K562 (cell line): ENCODE measurements around the gene SDHAF1.

Experiments used
- CTBP1 ChIP-seq: fragments of 450-650 bp; IDR thresholded peaks from 2 replicates; pipeline ENCODE4 v1.6.1; 2016; ENCODE audit warnings: borderline replicate concordance
- CTCF ChIP-seq, 3 experiments: IDR thresholded peaks in 2 of 3; conservative IDR thresholded peaks in 1 of 3; 2 replicates each; pipeline ENCODE4 v1.5.1; 2011 to 2012; ENCODE audit warnings: low read length in 3 of 3, mild to moderate bottlenecking in 3 of 3, control low read depth in 2 of 3, improper control_type of control experiment in 1 of 3, inconsistent platforms in 1 of 3, low read depth in 1 of 3, mixed read lengths in 1 of 3, moderate library complexity in 1 of 3; ENCODE audit not compliant: insufficient read depth in 2 of 3
- EZH2 ChIP-seq: IDR thresholded peaks from 2 replicates; pipeline ENCODE4 v1.6.1; 2012; ENCODE audit warnings: low read depth, mild to moderate bottlenecking, inconsistent platforms, low read length, borderline replicate concordance
- KAT7 ChIP-seq: sonication (generic); formaldehyde crosslinking; IDR thresholded peaks from 2 replicates; pipeline ENCODE4 v1.8.0; 2022; ENCODE audit warnings: missing genetic modification reagents, mild to moderate bottlenecking, borderline replicate concordance
- KDM2B ChIP-seq: fragments of 250-450 bp; sonication (Bioruptor Pico); IDR thresholded peaks from 2 replicates; pipeline ENCODE4 v1.8.0; 2021; ENCODE audit warnings: mild to moderate bottlenecking, moderate library complexity
- PHF8 ChIP-seq: fragments of 200-600 bp; sonication (generic); IDR thresholded peaks from 2 replicates; pipeline ENCODE4 v1.6.1; 2012; ENCODE audit warnings: mixed run types, mild to moderate bottlenecking, inconsistent platforms, low read length, moderate library complexity, borderline replicate concordance
- RFX5 ChIP-seq: IDR thresholded peaks from 2 replicates; pipeline ENCODE4 v1.6.1; 2011; ENCODE audit warnings: low read depth, mild to moderate bottlenecking, improper control_type of control experiment, low read length
- SIN3A ChIP-seq, 2 experiments: fragments of 150-350 bp in 1 of 2; IDR thresholded peaks; 2 replicates each; pipeline ENCODE4 v1.6.1; 2011 to 2016; ENCODE audit warnings: borderline replicate concordance in 2 of 2, low read depth in 2 of 2, low read length in 2 of 2, mild to moderate bottlenecking in 2 of 2, moderate library complexity in 2 of 2; ENCODE audit not compliant: control insufficient read depth in 1 of 2
- TF ChIP-seq, protein P1 (sequence below): sonication (generic); formaldehyde crosslinking; IDR thresholded peaks from 2 replicates; pipeline ENCODE4 v1.8.0; 2023; ENCODE audit warnings: mild to moderate bottlenecking, missing genetic modification reagents

- TF ChIP-seq SIN3A (IDR thresholded peaks at IDR 0.05; ENCODE audit: borderline replicate concordance in 2 of 2, control insufficient read depth in 1 of 2, low read depth in 2 of 2, low read length in 2 of 2): no peak
- no peak for TF ChIP-seq RFX5
- no peak for TF ChIP-seq KAT7 (CRISPR knock-in tag)
- TF ChIP-seq, protein P1, sequence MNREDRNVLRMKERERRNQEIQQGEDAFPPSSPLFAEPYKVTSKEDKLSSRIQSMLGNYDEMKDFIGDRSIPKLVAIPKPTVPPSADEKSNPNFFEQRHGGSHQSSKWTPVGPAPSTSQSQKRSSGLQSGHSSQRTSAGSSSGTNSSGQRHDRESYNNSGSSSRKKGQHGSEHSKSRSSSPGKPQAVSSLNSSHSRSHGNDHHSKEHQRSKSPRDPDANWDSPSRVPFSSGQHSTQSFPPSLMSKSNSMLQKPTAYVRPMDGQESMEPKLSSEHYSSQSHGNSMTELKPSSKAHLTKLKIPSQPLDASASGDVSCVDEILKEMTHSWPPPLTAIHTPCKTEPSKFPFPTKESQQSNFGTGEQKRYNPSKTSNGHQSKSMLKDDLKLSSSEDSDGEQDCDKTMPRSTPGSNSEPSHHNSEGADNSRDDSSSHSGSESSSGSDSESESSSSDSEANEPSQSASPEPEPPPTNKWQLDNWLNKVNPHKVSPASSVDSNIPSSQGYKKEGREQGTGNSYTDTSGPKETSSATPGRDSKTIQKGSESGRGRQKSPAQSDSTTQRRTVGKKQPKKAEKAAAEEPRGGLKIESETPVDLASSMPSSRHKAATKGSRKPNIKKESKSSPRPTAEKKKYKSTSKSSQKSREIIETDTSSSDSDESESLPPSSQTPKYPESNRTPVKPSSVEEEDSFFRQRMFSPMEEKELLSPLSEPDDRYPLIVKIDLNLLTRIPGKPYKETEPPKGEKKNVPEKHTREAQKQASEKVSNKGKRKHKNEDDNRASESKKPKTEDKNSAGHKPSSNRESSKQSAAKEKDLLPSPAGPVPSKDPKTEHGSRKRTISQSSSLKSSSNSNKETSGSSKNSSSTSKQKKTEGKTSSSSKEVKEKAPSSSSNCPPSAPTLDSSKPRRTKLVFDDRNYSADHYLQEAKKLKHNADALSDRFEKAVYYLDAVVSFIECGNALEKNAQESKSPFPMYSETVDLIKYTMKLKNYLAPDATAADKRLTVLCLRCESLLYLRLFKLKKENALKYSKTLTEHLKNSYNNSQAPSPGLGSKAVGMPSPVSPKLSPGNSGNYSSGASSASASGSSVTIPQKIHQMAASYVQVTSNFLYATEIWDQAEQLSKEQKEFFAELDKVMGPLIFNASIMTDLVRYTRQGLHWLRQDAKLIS (CRISPR knock-in tag): no peak
- no peak for TF ChIP-seq CTBP1
- no peak for TF ChIP-seq EZH2
- no peak for TF ChIP-seq PHF8
- no peak for TF ChIP-seq CTCF (IDR thresholded peaks at IDR 0.05 in 2 of 3, conservative IDR thresholded peaks at IDR 0.05 in 1 of 3; ENCODE audit: insufficient read depth in 2 of 3, low read depth in 1 of 3, low read length in 3 of 3)
- TF ChIP-seq KDM2B (CRISPR knock-in tag): no peak
Observed at GRCh38 chr19:36009633-36010379, 14.8 kb downstream of the SDHAF1 start.
